AG04450 (cell line): ENCODE data around the gene FREM2. TPM values are rescaled to one million over a fixed set of nuclear protein-coding genes. Genes with fewer than 3 reads are reported as not detected.

Source experiments
- CTCF ChIA-PET: fragments of 300-600, 350-600 bp; formaldehyde crosslinking; extraction: SDS; loops from one replicate; lab custom pipeline; 2022; ENCODE audit warnings: antibody characterized with exemption, inconsistent platforms; lab: Charles Lee
- POLR2A ChIA-PET: fragments of 350-600 bp; formaldehyde crosslinking; extraction: SDS; loops from one replicate; lab custom pipeline; 2021; ENCODE audit warnings: antibody characterized with exemption, inconsistent platforms; lab: Yijun Ruan, JAX
- DNase-seq: peaks from one replicate; pipeline ENCODE4 v3.0.0-alpha.2; 2011; ENCODE audit warnings: low read depth, low spot score
- H3K27ac ChIP-seq: one replicate; pipeline ENCODE4 v1.5.1; 2012; ENCODE audit warnings: low read depth, low read length, control low read depth
- H3K27me3 ChIP-seq: one replicate; pipeline ENCODE4 v1.6.0; 2012; ENCODE audit warnings: low read length; ENCODE audit not compliant: control insufficient read depth, insufficient read depth
- H3K4me3 ChIP-seq: 2 replicates; pipeline ENCODE4 v1.5.1; 2011; ENCODE audit warnings: mild to moderate bottlenecking, low read depth, low read length, control low read depth
- H3K9me3 ChIP-seq: 2 replicates; pipeline ENCODE4 v1.5.1; 2012; ENCODE audit warnings: low read length; ENCODE audit not compliant: control insufficient read depth, insufficient read depth
- polyA plus RNA-seq: library from polyadenylated mRNA; depleted of rRNA; stranded (reverse); fragments of >200 nt; gene quantifications from 2 replicates; pipeline ENCODE4 v1.2.3, GENCODE V29; 2011
- TF ChIP-seq, protein P1 (sequence below): IDR thresholded peaks from 2 replicates; pipeline ENCODE4 v1.5.1; 2011; ENCODE audit warnings: low read depth, low read length, control low read depth, inconsistent platforms

The FREM2 gene
- polyA plus RNA-seq, 1 experiment = not detected

DNA sequence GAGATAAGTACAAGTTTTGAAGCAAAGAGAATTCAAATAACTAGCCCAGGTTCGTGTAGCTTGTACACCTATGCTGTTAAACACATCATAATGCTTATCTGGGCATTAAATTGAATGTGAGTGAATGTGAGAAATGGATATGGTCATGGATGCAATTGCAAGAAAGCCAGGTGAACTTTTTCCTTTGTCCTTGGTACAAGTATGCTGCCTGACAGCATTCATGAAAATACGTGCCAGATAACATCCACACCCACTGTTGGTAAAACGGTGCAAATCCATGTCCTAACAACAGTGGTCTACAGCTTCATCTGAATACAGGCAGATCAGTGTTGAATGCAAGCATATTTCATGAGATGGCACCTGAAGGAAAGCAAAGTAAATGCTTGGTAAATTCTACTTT is 181.5 kb downstream of the FREM2 start:
- Histone ChIP-seq H3K27me3 (no peaks in the 10 kb centered on the region), H3K9me3 (no peaks in the 10 kb centered on the region), H3K27ac (no peak overlapping the region), H3K4me3 (no peak overlapping the region)
- DNase-seq = no peak
- TF ChIP-seq, protein P1, sequence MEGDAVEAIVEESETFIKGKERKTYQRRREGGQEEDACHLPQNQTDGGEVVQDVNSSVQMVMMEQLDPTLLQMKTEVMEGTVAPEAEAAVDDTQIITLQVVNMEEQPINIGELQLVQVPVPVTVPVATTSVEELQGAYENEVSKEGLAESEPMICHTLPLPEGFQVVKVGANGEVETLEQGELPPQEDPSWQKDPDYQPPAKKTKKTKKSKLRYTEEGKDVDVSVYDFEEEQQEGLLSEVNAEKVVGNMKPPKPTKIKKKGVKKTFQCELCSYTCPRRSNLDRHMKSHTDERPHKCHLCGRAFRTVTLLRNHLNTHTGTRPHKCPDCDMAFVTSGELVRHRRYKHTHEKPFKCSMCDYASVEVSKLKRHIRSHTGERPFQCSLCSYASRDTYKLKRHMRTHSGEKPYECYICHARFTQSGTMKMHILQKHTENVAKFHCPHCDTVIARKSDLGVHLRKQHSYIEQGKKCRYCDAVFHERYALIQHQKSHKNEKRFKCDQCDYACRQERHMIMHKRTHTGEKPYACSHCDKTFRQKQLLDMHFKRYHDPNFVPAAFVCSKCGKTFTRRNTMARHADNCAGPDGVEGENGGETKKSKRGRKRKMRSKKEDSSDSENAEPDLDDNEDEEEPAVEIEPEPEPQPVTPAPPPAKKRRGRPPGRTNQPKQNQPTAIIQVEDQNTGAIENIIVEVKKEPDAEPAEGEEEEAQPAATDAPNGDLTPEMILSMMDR = no peak
- ChIA-PET POLR2A (no interaction called here), CTCF (no interaction called here)

DNA sequence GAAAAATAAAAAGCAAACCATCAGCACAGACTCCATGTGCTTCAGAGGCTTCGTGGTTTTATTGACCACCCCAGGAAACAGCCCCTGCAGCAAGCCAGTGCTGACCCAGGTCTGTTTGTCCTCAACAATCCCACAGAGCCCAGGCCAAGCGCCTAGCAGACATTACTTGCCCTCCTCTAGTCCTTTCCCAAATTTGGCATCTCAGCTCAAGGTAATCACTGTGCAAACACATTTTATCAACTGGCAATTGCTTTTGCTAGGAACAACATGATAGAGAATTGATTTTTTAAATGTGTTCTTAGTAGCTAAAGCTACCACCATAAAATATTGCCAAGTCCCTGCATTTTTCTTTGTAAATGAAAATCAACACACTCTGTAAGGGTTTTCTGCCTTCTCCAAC is 182.0 kb downstream of the FREM2 start:
- Histone ChIP-seq H3K9me3 (no peaks in the 10 kb centered on the region), H3K27ac (no peak overlapping the region), H3K4me3 (no peak overlapping the region), H3K27me3 (no peaks in the 10 kb centered on the region)
- ChIA-PET CTCF (no interaction called here), POLR2A (no interaction called here)
- DNase-seq = no peak
- TF ChIP-seq, protein P1 = no peak

DNA sequence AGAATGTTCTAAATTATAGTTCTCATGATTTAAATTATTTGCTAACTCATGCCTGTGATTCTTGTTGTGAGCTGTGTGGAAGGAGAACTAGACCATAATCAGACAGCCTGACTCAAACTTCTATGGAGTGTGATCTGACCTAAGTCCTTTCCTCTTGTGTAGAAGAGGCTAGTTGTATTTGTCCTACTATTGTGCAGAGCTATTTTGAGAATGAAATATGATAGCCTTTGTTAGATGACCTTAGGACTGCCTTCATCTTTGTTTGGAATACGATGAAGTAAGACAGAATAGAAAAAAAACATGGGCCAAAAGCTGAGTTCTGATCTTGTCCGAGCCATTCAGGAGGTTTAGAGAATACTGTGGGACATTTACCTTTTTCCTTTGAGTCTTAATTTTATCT is 184.4 kb downstream of the FREM2 start:
- DNase-seq = no peak
- ChIA-PET POLR2A (no interaction called here), CTCF (interaction anchor here (1.0 kb wide), 1 partner anchor 38 kb away, joined by 3 read pairs; no protein-coding TSS in a partner anchor)
- H3K27ac ChIP-seq = no peak overlapping the region
- no peaks in the 10 kb centered on the region for H3K9me3 ChIP-seq
- TF ChIP-seq, protein P1 = no peak
- H3K4me3 ChIP-seq = no peak overlapping the region
- no peaks in the 10 kb centered on the region for H3K27me3 ChIP-seq

DNA sequence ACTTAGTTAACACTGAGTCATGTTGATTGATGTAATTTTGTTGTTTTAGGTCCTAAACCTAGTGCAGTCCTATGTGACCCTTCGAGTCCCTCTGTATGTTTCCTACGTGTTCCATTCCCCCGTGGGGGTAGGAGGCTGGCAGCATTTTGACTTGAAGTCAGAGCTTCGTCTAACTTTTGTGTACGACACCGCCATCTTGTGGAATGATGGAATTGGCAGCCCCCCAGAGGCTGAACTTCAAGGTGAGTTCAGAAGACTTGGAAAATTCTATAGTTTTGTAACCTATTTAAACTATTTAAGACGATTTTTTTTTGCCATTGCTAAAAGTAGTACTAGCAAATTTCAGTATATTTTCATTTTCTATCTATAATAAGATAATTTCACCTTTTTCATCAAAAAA is 185.8 kb downstream of the FREM2 start:
- Histone ChIP-seq H3K27me3 (no peaks in the 10 kb centered on the region), H3K27ac (no peak overlapping the region), H3K4me3 (no peak overlapping the region), H3K9me3 (no peaks in the 10 kb centered on the region)
- ChIA-PET POLR2A (no interaction called here), CTCF (interaction anchor here (1.8 to 3.7 kb wide), 2 partner anchors 11 kb away, joined by 5 to 16 read pairs; no protein-coding TSS in a partner anchor)
- no peak for DNase-seq
- TF ChIP-seq, protein P1 = peak; percentile 55

DNA sequence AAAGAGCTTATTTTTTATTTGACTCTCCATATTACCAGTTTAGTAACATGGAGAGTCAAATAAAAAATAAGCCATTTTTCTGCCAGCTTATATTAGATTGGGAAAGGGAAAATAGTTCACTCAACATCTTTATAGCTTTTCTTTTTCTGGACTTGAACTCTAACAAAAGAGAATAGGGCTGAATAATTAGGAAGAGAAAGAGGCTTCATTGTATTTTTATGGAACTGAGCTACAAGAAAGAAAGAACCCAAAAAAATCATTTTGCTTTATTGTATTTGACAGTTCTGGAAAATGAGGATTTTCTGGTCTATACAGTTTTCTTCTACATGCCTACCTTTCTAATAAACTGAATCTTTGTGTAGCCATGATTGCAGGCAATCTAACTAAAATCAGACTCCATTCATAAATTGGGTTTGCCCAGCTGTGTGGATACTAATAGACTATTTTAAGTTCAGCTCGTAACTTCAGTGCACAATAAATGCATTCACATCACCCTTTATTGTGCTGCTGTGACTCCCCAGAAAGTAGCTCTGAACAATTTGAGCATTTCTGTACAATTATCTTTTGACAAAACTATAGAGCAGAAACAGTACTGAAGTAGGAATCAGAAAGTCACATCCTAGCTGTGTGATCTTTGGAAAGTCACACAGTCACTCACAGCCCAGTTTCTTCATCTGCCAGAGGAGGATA is 188.5 kb downstream of the FREM2 start:
- Histone ChIP-seq H3K9me3 (no peaks in the 10 kb centered on the region), H3K27ac (no peak overlapping the region), H3K4me3 (no peak overlapping the region), H3K27me3 (no peaks in the 10 kb centered on the region)
- ChIA-PET CTCF (interaction anchor here (0.6 to 3.7 kb wide), 3 partner anchors 8 to 30 kb away, joined by 3 to 16 read pairs (median 7); no protein-coding TSS in a partner anchor), POLR2A (no interaction called here)
- TF ChIP-seq, protein P1 = no peak
- DNase-seq = no peak
